Endothelial cell (in vitro differentiated cells): ENCODE results near the gene PRKG1. TPM values are rescaled to one million over a fixed set of nuclear protein-coding genes. Genes with fewer than 3 reads are reported as not detected.

Experiments
- DNase-seq: peaks from one replicate; pipeline ENCODE4 v3.0.0; 2021; ENCODE audit warnings: low spot score
- H3K27ac Mint-ChIP-seq: one replicate; pipeline ENCODE4 v1.8.0; 2021; ENCODE audit warnings: mixed read lengths, inconsistent platforms; ENCODE audit not compliant: unreplicated experiment
- H3K27me3 Mint-ChIP-seq: one replicate; pipeline ENCODE4 v1.8.0; 2021; ENCODE audit warnings: mild to moderate bottlenecking, moderate library complexity, mixed read lengths, inconsistent platforms; ENCODE audit not compliant: unreplicated experiment
- H3K36me3 Mint-ChIP-seq: one replicate; pipeline ENCODE4 v1.8.0; 2021; ENCODE audit warnings: mild to moderate bottlenecking, low read depth, mixed read lengths, inconsistent platforms; ENCODE audit not compliant: unreplicated experiment
- H3K4me1 Mint-ChIP-seq: one replicate; pipeline ENCODE4 v1.8.0; 2021; ENCODE audit warnings: mild to moderate bottlenecking, mixed read lengths, inconsistent platforms; ENCODE audit not compliant: unreplicated experiment
- H3K4me3 Mint-ChIP-seq: one replicate; pipeline ENCODE4 v1.8.0; 2021; ENCODE audit warnings: mild to moderate bottlenecking, mixed read lengths, inconsistent platforms; ENCODE audit not compliant: unreplicated experiment
- H3K9me3 Mint-ChIP-seq: one replicate; pipeline ENCODE4 v1.8.0; 2021; ENCODE audit warnings: mixed read lengths, inconsistent platforms; ENCODE audit not compliant: unreplicated experiment
- CTCF ChIP-seq: fragments of 200-600 bp; sonication (generic); IDR thresholded peaks from one replicate; pipeline ENCODE4 v1.5.0; 2021; ENCODE audit warnings: antibody characterized with exemption; ENCODE audit not compliant: unreplicated experiment
- total RNA-seq: library from RNA; stranded (reverse); fragmentation: NEBNext Ultra II Directional; extraction: Animal tissue kit (Norgen Biotek cat#: 25700); gene quantifications from one replicate; pipeline ENCODE4 v1.2.1, GENCODE V29; 2021; ENCODE audit not compliant: unreplicated experiment

Gene PRKG1
- total RNA-seq, 1 donor from 2014 or later = 10.7 TPM

- Mint-ChIP-seq H3K9me3 (no peaks in the 10 kb centered on the region), H3K27me3 (no peaks in the 10 kb centered on the region), H3K4me1 (peaks cover 20% of the 10 kb centered on the region), H3K27ac (no peak overlapping the region), H3K36me3 (no peaks in the 10 kb centered on the region), H3K4me3 (no peak overlapping the region)
- DNase-seq = no peak
- no peak for TF ChIP-seq CTCF
Observed at GRCh38 chr10:51602326-51602725, 528.0 kb downstream of the PRKG1 start.

GRCh38 chr10:51604579-51604978, 530.3 kb downstream of the PRKG1 start:
- no peak for TF ChIP-seq CTCF
- Mint-ChIP-seq H3K36me3 (no peaks in the 10 kb centered on the region), H3K4me3 (no peak overlapping the region), H3K9me3 (no peaks in the 10 kb centered on the region), H3K27me3 (peaks cover under 1% of the 10 kb centered on the region), H3K4me1 (peaks cover 13% of the 10 kb centered on the region), H3K27ac (no peak overlapping the region)
- DNase-seq = no peak

- Mint-ChIP-seq H3K9me3 (no peaks in the 10 kb centered on the region), H3K36me3 (no peaks in the 10 kb centered on the region), H3K27me3 (peaks cover 3% of the 10 kb centered on the region), H3K27ac (no peak overlapping the region), H3K4me3 (no peak overlapping the region), H3K4me1 (peaks cover under 1% of the 10 kb centered on the region)
- DNase-seq = no peak
- no peak for TF ChIP-seq CTCF
Observed at GRCh38 chr10:51606825-51607462, 532.7 kb downstream of the PRKG1 start.

- Mint-ChIP-seq H3K9me3 (no peaks in the 10 kb centered on the region), H3K4me3 (no peak overlapping the region), H3K4me1 (no peaks in the 10 kb centered on the region), H3K27me3 (peaks cover 3% of the 10 kb centered on the region), H3K36me3 (no peaks in the 10 kb centered on the region), H3K27ac (no peak overlapping the region)
- no peak for TF ChIP-seq CTCF
- no peak for DNase-seq
Observed at GRCh38 chr10:51607463-51607835, 533.2 kb downstream of the PRKG1 start.

GRCh38 chr10:51608211-51608610, 533.9 kb downstream of the PRKG1 start:
- H3K4me3 Mint-ChIP-seq = no peak overlapping the region
- no peak for DNase-seq
- H3K27ac Mint-ChIP-seq = no peak overlapping the region
- no peaks in the 10 kb centered on the region for H3K4me1 Mint-ChIP-seq
- TF ChIP-seq CTCF = no peak
- H3K27me3 Mint-ChIP-seq = peaks cover 3% of the 10 kb centered on the region
- no peaks in the 10 kb centered on the region for H3K36me3 Mint-ChIP-seq
- no peaks in the 10 kb centered on the region for H3K9me3 Mint-ChIP-seq
